MCF 10A (cell line): ENCODE results near the gene ZBTB32. TPM values are rescaled to one million over a fixed set of nuclear protein-coding genes. Genes with fewer than 3 reads are reported as not detected.
A peak's percentile ranks its signal among the peaks of the same experiment; 100 is the strongest.

Experiments used
- BruUV-seq: library from RNA; stranded (reverse); fragments of 400-500 nt; replicated peaks from 2 replicates; lab custom pipeline; 2021; lab: Mats Ljungman, UMichigan
- CTCF ChIA-PET: fragments of 300-600 bp; sonication (Branson Sonifier 250); formaldehyde crosslinking; extraction: SDS; loops from one replicate; lab custom pipeline; 2021; ENCODE audit warnings: antibody characterized with exemption, inconsistent platforms; lab: Yijun Ruan, JAX
- POLR2A ChIA-PET: fragments of 300-600, 350-650 bp; sonication (Branson Sonifier 250); formaldehyde crosslinking; extraction: SDS; loops from one replicate; lab custom pipeline; 2020; ENCODE audit warnings: antibody characterized with exemption, inconsistent platforms; lab: Yijun Ruan, JAX
- DNase-seq: peaks from one replicate; pipeline ENCODE4 v3.0.0-alpha.2; 2018; ENCODE audit not compliant: unreplicated experiment
- H3K27ac Mint-ChIP-seq: one replicate; pipeline ENCODE4 v1.8.0; 2022; ENCODE audit warnings: mild to moderate bottlenecking, low read depth, mixed read lengths; ENCODE audit not compliant: unreplicated experiment
- H3K27me3 Mint-ChIP-seq: one replicate; pipeline ENCODE4 v1.8.0; 2022; ENCODE audit warnings: mixed read lengths; ENCODE audit not compliant: insufficient read depth, unreplicated experiment
- H3K36me3 Mint-ChIP-seq: one replicate; pipeline ENCODE4 v1.8.0; 2022; ENCODE audit warnings: mild to moderate bottlenecking, moderate library complexity, mixed read lengths; ENCODE audit not compliant: insufficient read depth, unreplicated experiment
- H3K4me1 Mint-ChIP-seq: one replicate; pipeline ENCODE4 v1.8.0; 2022; ENCODE audit warnings: mixed read lengths; ENCODE audit not compliant: insufficient read depth, unreplicated experiment
- H3K4me3 Mint-ChIP-seq: one replicate; pipeline ENCODE4 v1.8.0; 2022; ENCODE audit warnings: mild to moderate bottlenecking, moderate library complexity, mixed read lengths; ENCODE audit not compliant: unreplicated experiment
- H3K9me3 Mint-ChIP-seq: one replicate; pipeline ENCODE4 v1.8.0; 2022; ENCODE audit warnings: mixed read lengths; ENCODE audit not compliant: unreplicated experiment
- intact Hi-C: fragments of 100-400 bp; cut with micrococcal nuclease; formaldehyde crosslinking; loops from 2 replicates; pipeline ENCODE4 v1.14.1; 2022
- total RNA-seq: library from RNA; stranded (reverse); gene quantifications from 2 replicates; pipeline ENCODE4 v1.2.3, GENCODE V29; 2022
- TF ChIP-seq, protein P1 (sequence below): fragments of 200-600 bp; IDR thresholded peaks from one replicate; pipeline ENCODE4 v1.8.0; 2022; ENCODE audit warnings: antibody characterized with exemption, mild to moderate bottlenecking; ENCODE audit not compliant: unreplicated experiment

Gene ZBTB32
- total RNA-seq, 1 experiment from 2014 or later = not detected

DNA sequence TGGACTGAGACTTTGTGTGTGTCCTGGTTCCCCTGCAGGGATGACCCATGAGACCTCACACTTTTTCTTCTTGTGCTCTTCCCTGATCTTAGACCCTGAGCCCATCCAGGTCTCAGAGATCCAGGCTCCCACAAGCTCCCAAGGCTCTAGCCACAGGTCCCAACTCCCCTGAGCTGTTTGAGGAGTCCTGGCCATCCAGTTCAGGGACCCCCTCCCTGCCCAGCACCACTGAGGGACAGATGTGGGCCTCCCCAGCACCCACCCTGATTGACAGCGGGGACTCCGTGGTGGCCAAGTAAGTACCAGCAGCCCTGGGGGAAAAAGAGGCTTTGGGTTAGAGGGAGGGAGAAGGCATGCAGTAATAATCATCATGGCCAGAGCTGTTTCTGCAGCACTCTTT, 55.3 kb downstream of the ZBTB32 start:
- Mint-ChIP-seq H3K4me3 (peak overlapping the region; percentile 97), H3K27me3 (no peaks in the 10 kb centered on the region), H3K9me3 (no peaks in the 10 kb centered on the region), H3K36me3 (peaks cover 43% of the 10 kb centered on the region), H3K27ac (no peak overlapping the region), H3K4me1 (peaks cover 8% of the 10 kb centered on the region)
- intact Hi-C loops = no loop called here
- BruUV-seq = no TSS peak
- ChIA-PET POLR2A (interaction anchor here (1.1 to 3.4 kb wide), 3 partner anchors 10 to 15 kb away, joined by 3 to 12 read pairs (median 5); partner anchors contain the start of genes LIN37, PSENEN and U2AF1L4), CTCF (interaction anchor here (1.3 to 1.5 kb wide), 2 partner anchors 12 to 67 kb away, joined by 3 to 5 read pairs; partner anchors contain the start of gene LIN37)
- DNase-seq = no peak
- TF ChIP-seq, protein P1, sequence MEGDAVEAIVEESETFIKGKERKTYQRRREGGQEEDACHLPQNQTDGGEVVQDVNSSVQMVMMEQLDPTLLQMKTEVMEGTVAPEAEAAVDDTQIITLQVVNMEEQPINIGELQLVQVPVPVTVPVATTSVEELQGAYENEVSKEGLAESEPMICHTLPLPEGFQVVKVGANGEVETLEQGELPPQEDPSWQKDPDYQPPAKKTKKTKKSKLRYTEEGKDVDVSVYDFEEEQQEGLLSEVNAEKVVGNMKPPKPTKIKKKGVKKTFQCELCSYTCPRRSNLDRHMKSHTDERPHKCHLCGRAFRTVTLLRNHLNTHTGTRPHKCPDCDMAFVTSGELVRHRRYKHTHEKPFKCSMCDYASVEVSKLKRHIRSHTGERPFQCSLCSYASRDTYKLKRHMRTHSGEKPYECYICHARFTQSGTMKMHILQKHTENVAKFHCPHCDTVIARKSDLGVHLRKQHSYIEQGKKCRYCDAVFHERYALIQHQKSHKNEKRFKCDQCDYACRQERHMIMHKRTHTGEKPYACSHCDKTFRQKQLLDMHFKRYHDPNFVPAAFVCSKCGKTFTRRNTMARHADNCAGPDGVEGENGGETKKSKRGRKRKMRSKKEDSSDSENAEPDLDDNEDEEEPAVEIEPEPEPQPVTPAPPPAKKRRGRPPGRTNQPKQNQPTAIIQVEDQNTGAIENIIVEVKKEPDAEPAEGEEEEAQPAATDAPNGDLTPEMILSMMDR = no peak

DNA sequence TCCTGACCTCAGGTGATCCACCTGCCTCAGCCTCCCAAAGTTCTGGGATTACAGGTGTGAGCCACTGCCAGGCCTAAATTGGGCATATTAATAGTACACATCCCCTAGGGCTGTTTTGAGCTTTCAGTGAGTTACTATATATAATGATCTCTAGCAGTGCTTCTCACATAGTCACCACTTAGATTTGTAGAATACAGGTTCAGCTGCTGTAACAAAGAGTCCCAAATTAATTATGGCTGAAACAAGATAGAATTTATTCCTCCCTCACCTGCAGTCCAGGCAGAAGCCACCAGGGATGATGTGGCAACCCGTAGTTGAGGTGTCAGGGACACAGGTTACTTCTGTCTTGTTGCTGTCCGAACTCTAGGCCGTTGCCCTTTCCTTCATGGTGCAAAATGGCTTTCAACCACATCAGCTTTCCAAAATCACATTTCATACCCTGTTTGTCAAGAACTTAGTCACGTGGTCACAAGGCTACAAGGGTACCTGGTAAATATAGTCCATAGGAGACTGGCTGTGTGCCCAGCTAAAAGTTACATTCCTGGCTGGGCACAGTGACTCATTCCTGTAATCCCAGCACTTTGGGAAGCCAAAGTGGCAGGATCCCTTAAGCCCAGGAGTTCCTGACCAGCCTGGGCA, 56.5 kb downstream of the ZBTB32 start:
- Mint-ChIP-seq H3K27ac (no peak overlapping the region), H3K9me3 (no peaks in the 10 kb centered on the region), H3K36me3 (peaks cover 49% of the 10 kb centered on the region), H3K27me3 (no peaks in the 10 kb centered on the region), H3K4me3 (no peak overlapping the region), H3K4me1 (peaks cover 8% of the 10 kb centered on the region)
- DNase-seq = peak; percentile 74
- TF ChIP-seq, protein P1 = no peak
- no TSS peak for BruUV-seq
- intact Hi-C loops = no loop called here
- POLR2A ChIA-PET = interaction anchor here (0.9 to 3.4 kb wide), 3 partner anchors 9 to 23 kb away, joined by 4 to 12 read pairs (median 5); partner anchors contain the start of gene LIN37
- CTCF ChIA-PET = interaction anchor here (0.6 to 1.5 kb wide), 5 partner anchors 9 to 134 kb away, joined by 3 to 5 read pairs (median 3); partner anchors contain the start of gene LIN37

DNA sequence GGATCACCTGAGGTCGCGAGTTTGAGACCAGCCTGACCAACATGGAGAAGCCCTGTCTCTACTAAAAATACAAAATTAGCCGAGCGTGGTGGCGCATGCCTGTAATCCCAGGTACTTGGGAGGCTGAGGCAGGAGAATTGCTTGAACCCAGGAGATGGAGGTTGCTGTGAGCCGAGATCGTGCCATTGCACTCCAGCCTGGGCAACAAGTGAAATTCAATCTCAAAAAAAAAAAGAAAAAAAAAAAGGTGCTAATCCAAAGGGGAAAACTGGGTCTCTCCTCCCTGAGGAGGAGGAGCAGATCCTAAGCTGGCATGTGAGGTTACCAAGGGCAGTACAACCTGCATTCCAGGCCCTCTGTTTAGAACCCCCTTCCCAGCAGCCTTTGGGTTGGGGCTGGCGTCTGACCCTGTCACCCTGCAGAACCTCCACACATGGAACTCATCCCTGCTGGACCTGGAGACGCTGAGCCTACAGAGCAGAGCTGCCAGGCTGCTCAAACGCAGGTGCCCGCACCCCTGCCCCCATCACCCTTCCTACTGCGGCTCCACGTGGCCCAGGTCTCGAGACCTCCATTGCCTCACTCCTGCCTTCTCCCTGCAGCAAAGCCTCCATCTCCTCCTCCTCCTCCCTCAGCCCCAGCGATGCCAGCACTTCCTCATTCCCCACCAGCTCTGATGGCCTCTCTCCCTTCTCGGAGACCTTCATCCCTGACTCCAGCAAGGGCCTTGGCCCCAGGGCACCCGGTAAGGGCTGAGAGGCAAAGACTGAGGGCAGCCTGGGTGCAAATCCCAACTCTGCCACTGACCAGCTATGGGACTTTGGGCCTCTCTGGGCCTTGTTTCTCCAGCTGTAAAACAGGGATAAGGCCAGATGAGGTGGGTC, 60.3 kb downstream of the ZBTB32 start:
- TF ChIP-seq, protein P1 = no peak
- Mint-ChIP-seq H3K4me3 (no peak overlapping the region), H3K27ac (no peak overlapping the region), H3K27me3 (no peaks in the 10 kb centered on the region), H3K9me3 (no peaks in the 10 kb centered on the region), H3K36me3 (peaks cover 49% of the 10 kb centered on the region), H3K4me1 (peaks cover under 1% of the 10 kb centered on the region)
- no peak for DNase-seq
- BruUV-seq = no TSS peak
- CTCF ChIA-PET = no interaction called here
- POLR2A ChIA-PET = no interaction called here
- intact Hi-C loops = no loop called here

Other genes with a start within 250 kb of the ZBTB32 start
- not detected in 2 replicates for gene KRTDAP, start 214.1 kb upstream of the ZBTB32 start, total RNA-seq
- gene DMKN, start 190.9 kb upstream of the ZBTB32 start, total RNA-seq = 86.2 and 90.7 TPM in 2 replicates
- 0.61 TPM in 1 of 2 replicates, not detected in the other for gene SBSN, start 176.2 kb upstream of the ZBTB32 start, total RNA-seq
- gene GAPDHS, start 171.1 kb upstream of the ZBTB32 start, total RNA-seq = not detected in 2 replicates
- gene TMEM147, start 158.9 kb upstream of the ZBTB32 start, total RNA-seq = 110 and 123 TPM in 2 replicates
- not detected in 2 replicates for gene ATP4A, start 140.9 kb upstream of the ZBTB32 start, total RNA-seq
- not detected in 2 replicates for gene PMIS2, start 118.4 kb upstream of the ZBTB32 start, total RNA-seq
- 6.3 and 10.6 TPM in 2 replicates for gene HAUS5, start 91.8 kb upstream of the ZBTB32 start, total RNA-seq
- gene RBM42, start 75.5 kb upstream of the ZBTB32 start, total RNA-seq = 84.2 and 87.7 TPM in 2 replicates
- gene ETV2, start 62.8 kb upstream of the ZBTB32 start, total RNA-seq = 0.44 and 1.0 TPM in 2 replicates
- 213 and 265 TPM in 2 replicates for gene COX6B1, start 56.2 kb upstream of the ZBTB32 start, total RNA-seq
- gene UPK1A, start 38.0 kb upstream of the ZBTB32 start, total RNA-seq = not detected in 2 replicates
- 36.0 TPM in 2 replicates for gene KMT2B, start 13.4 kb downstream of the ZBTB32 start, total RNA-seq
- 3.6 and 4.2 TPM in 2 replicates for gene IGFLR1, start 37.9 kb downstream of the ZBTB32 start, total RNA-seq
- gene U2AF1L4, start 40.9 kb downstream of the ZBTB32 start, total RNA-seq = 32.0 and 37.5 TPM in 2 replicates
- 65.0 and 86.9 TPM in 2 replicates for gene PSENEN, start 41.1 kb downstream of the ZBTB32 start, total RNA-seq
- gene LIN37, start 44.0 kb downstream of the ZBTB32 start, total RNA-seq = 19.6 and 24.6 TPM in 2 replicates
- 0.21 TPM in 1 of 2 replicates, not detected in the other for gene HSPB6, start 52.5 kb downstream of the ZBTB32 start, total RNA-seq
- 33.8 and 37.3 TPM in 2 replicates for gene PROSER3, start 53.6 kb downstream of the ZBTB32 start, total RNA-seq
- gene ARHGAP33, start 71.0 kb downstream of the ZBTB32 start, total RNA-seq = 5.4 and 5.6 TPM in 2 replicates
- not detected in 2 replicates for gene PRODH2, start 108.3 kb downstream of the ZBTB32 start, total RNA-seq
- gene NPHS1, start 147.9 kb downstream of the ZBTB32 start, total RNA-seq = not detected in 2 replicates
- gene KIRREL2, start 152.4 kb downstream of the ZBTB32 start, total RNA-seq = not detected in 2 replicates
- 1.3 and 2.4 TPM in 2 replicates for gene APLP1, start 164.0 kb downstream of the ZBTB32 start, total RNA-seq
- 6.4 and 8.4 TPM in 2 replicates for gene NFKBID, start 196.0 kb downstream of the ZBTB32 start, total RNA-seq
- not detected in 2 replicates for gene HCST, start 198.0 kb downstream of the ZBTB32 start, total RNA-seq
- not detected in 2 replicates for gene TYROBP, start 203.7 kb downstream of the ZBTB32 start, total RNA-seq
- 7.4 and 10.1 TPM in 2 replicates for gene LRFN3, start 231.8 kb downstream of the ZBTB32 start, total RNA-seq